Measurements from ENCODE around the gene GSN. TPM values are rescaled to one million over a fixed set of nuclear protein-coding genes. Genes with fewer than 3 reads are reported as not detected.
A peak's percentile ranks its signal among the peaks of the same experiment; 100 is the strongest.

GSN gene
- total RNA-seq, 3 donors from 2014 or later: 1,290 to 13,922 (median 1,437) TPM

- H3K27ac ChIP-seq: peak overlapping the region; percentile 93
- no peaks in the 10 kb centered on the region for H3K36me3 ChIP-seq
- no peaks in the 10 kb centered on the region for H3K27me3 ChIP-seq
- H3K9me3 ChIP-seq: no peaks in the 10 kb centered on the region
- peaks cover 15 to 30% of the 10 kb centered on the region in 2 donors for H3K4me1 ChIP-seq
- DNase-seq (ENCODE audit: low spot score in 2 of 2): no peak
- intact Hi-C loops (cut with DNase I; ENCODE audit: low total_unique reads): no loop called here
- no peak for TF ChIP-seq POLR2A (IDR thresholded peaks at IDR 0.05)
- TF ChIP-seq POLR2AphosphoS5 (IDR thresholded peaks at IDR 0.05): no peak
- no peak for TF ChIP-seq CTCF (IDR thresholded peaks at IDR 0.05)
- H3K4me3 ChIP-seq: peak overlapping the region; percentile 70 to 94 (median 86)
These were observed 562 bp downstream of the GSN start for GRCh38 chr9:121268598-121268850.

DNA sequence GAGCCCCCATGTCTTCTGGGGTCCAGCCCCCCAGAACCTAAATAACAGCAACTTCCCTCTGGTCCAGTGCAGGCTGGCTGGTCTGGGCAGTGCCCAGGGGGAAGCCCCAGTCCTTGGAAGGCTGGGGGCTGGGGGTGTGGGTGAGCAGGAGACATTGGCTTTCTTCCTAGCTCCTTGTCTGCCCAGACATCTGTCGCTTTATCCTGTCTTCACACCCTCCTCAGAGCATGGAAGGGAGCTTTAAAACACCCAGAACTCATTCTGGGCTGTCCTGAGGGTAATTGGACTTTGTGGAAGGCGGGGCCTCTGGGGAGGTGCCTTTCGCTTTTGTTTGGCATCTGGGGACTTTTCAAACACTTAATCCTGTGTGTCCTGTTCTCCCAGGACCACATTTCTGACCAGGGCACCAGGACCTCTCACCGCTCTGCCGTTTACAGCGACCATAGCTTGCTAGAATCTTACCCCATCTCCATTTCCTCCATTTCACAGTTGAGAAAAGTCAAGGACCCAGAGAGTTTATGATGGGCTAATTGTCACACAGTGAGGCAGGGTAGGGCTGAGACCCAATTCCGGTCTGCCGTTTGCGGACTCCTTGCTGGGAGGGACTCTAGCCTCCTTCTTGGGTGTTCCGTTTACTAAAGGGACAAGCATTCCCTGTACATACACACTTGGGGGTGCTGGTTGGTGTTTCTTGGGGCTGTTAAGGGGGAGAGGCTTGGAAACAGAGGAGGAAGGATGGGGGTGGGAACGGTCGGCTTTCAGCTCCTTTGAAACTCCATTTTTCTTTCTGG, 1.1 kb downstream of the GSN start:
- no peaks in the 10 kb centered on the region for H3K36me3 ChIP-seq
- H3K9me3 ChIP-seq: no peaks in the 10 kb centered on the region
- peak in 1 of 2 donors; percentile 63 for DNase-seq (ENCODE audit: low spot score in 2 of 2)
- intact Hi-C loops (cut with DNase I; ENCODE audit: low total_unique reads): no loop called here
- TF ChIP-seq POLR2A (IDR thresholded peaks at IDR 0.05) (no peak), POLR2AphosphoS5 (IDR thresholded peaks at IDR 0.05) (peak in 1 of 3 donors; percentile 72)
- H3K4me1 ChIP-seq: peaks cover 15 to 30% of the 10 kb centered on the region in 2 donors
- no peaks in the 10 kb centered on the region for H3K27me3 ChIP-seq
- peak overlapping the region; percentile 70 to 94 (median 86) for H3K4me3 ChIP-seq
- H3K27ac ChIP-seq: peak overlapping the region; percentile 93

GRCh38 chr9:121269642-121270254, 1.8 kb downstream of the GSN start:
- no peaks in the 10 kb centered on the region for H3K9me3 ChIP-seq
- no peak for TF ChIP-seq POLR2AphosphoS5 (IDR thresholded peaks at IDR 0.05)
- no peak for TF ChIP-seq CTCF (IDR thresholded peaks at IDR 0.05)
- no peak for TF ChIP-seq POLR2A (IDR thresholded peaks at IDR 0.05)
- H3K27ac ChIP-seq: peak overlapping the region; percentile 93
- H3K4me3 ChIP-seq: peak overlapping the region; percentile 70 to 94 (median 86)
- H3K27me3 ChIP-seq: no peaks in the 10 kb centered on the region
- H3K4me1 ChIP-seq: peaks cover 15 to 30% of the 10 kb centered on the region in 2 donors
- no peaks in the 10 kb centered on the region for H3K36me3 ChIP-seq
- intact Hi-C loops (cut with DNase I; ENCODE audit: low total_unique reads): no loop called here
- DNase-seq (ENCODE audit: low spot score in 2 of 2): no peak

DNA sequence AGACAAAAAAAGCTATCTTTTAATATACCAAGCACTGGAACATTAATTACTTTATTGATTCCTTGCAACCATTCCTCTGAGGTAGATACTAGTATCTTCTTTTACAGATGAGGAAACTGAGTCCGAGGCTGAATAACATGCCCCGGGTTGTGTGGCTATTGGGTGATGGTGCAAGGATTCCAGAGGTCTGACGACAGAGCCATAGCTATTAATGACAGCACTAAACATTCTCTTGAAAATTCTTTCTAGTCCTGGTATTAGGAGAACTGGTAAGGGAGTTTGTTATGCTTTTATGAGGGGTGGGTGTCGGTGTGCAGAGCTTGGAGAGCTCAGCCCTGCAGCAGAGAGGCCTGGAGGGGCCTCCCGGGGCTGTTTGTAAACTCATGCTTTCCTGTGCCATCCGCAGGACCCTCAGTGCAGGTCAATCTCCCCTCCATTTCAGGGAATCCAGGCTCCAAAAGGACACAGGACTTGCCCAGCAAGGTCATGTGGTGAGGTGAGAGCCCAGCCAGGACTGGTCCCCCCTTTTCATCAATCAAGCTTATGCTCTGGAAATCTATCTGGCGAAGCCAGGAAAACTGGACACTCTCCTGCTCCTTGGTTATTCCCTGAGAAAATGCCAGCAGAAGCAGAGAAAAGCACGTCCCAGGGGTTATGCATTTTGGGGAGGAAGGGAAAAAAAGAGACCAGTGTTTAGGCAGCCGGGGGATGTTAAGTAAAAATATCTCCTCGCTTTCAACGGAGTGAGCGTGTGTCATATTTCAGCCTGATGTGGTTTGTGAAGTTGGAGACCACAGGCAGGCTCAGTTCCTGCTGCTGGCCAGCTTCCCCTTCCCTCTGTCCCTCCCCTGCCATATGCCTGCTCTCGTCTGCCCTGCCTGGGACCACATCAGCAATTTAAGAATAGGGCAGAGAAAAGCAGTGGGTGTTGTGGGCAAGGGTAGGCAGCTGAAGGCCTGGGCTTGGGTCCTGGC, 3.7 kb downstream of the GSN start:
- H3K27me3 ChIP-seq: no peaks in the 10 kb centered on the region
- peaks cover 15 to 30% of the 10 kb centered on the region in 2 donors for H3K4me1 ChIP-seq
- no peak for TF ChIP-seq POLR2A (IDR thresholded peaks at IDR 0.05)
- TF ChIP-seq POLR2AphosphoS5 (IDR thresholded peaks at IDR 0.05): peak in 1 of 3 donors; percentile 19
- no peaks in the 10 kb centered on the region for H3K36me3 ChIP-seq
- peak overlapping the region in 2 of 3 donors; percentile 5 to 49 for H3K4me3 ChIP-seq
- intact Hi-C loops (cut with DNase I; ENCODE audit: low total_unique reads): no loop called here
- H3K9me3 ChIP-seq: no peaks in the 10 kb centered on the region
- peak overlapping the region; percentile 93 for H3K27ac ChIP-seq
- no peak for DNase-seq (ENCODE audit: low spot score in 2 of 2)

DNA sequence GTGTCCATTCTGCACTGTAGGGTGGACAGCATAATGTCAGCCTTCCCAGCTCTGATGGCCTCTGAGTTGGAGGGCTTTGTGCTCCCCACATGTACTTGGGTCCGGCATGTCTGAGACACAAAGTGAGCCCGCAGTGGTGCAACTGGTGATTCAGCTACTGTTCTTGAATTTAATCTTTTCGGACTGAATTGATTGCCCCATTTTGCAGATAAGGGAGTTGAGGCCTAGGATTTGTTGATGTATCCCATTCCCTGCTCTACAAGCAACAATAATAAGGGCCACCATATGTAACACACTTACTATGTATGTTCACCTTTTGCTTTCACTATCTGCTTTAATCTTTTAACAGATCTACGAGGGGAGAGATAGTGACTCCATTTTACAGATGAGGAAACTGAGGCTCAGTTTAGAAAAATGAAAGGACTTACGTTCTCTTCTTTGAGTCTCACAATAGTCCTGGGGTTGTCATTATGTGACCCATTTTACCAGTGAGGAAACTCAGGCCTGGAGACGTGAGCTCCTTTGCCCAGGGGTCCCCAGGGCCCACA, 4.5 kb downstream of the GSN start:
- no peak for TF ChIP-seq CTCF (IDR thresholded peaks at IDR 0.05)
- no peak for TF ChIP-seq POLR2A (IDR thresholded peaks at IDR 0.05)
- no peak for TF ChIP-seq POLR2AphosphoS5 (IDR thresholded peaks at IDR 0.05)

More for the DNA sequence above, 4.5 kb downstream of the GSN start:
- H3K4me1 ChIP-seq: peaks cover 15 to 25% of the 10 kb centered on the region in 2 donors
- H3K27me3 ChIP-seq: no peaks in the 10 kb centered on the region
- H3K36me3 ChIP-seq: no peaks in the 10 kb centered on the region
- H3K4me3 ChIP-seq: peak overlapping the region in 1 of 3 donors; percentile 49
- intact Hi-C loops (cut with DNase I; ENCODE audit: low total_unique reads): no loop called here
- no peak for DNase-seq (ENCODE audit: low spot score in 2 of 2)
- peak overlapping the region; percentile 93 for H3K27ac ChIP-seq
- no peaks in the 10 kb centered on the region for H3K9me3 ChIP-seq

Data from breast epithelium (tissue), 4 donors.